Coronary artery (tissue), 2 donors: ENCODE results near the gene RNF144A.

Experiments used
- DNase-seq: peaks from one replicate; pipeline ENCODE4 v3.0.0-alpha.2; 2017; ENCODE audit warnings: low spot score
- H3K27ac ChIP-seq, 2 donors: fragments of 200-600 bp; sonication (generic); one replicate each; pipeline ENCODE4 v1.5.1; 2016 to 2019
- H3K4me3 ChIP-seq: fragments of 200-600 bp; sonication (generic); 2 replicates; pipeline ENCODE4 v1.5.1; 2016; ENCODE audit warnings: mild to moderate bottlenecking, moderate library complexity
- TF ChIP-seq, protein P1 (sequence below): fragments of 200-600 bp; sonication (generic); IDR thresholded peaks from one replicate; pipeline ENCODE4 v1.5.1; 2019; ENCODE audit warnings: antibody characterized with exemption

The RNF144A gene

DNA sequence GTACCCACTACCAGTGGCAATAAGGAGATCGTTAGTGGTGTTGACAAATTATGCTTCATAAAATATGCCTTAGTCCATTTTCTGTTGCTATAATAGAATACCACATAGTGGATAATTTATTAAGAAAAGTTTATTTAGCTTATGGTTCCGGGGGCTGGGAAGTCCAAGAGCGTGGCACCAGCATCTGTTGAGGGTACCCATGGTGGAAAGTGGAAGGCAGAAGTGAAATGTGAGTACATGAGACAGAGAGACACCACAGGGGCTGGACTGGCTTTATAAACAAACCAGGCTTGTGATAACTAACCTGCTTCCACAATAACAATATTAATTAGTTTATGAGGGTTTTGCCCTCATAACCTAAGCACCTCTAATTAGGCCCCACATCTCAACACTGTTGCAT is 146.6 kb downstream of the RNF144A start:
- Histone ChIP-seq H3K4me3 (no peak overlapping the region), H3K27ac (no peak overlapping the region)
- TF ChIP-seq, protein P1, sequence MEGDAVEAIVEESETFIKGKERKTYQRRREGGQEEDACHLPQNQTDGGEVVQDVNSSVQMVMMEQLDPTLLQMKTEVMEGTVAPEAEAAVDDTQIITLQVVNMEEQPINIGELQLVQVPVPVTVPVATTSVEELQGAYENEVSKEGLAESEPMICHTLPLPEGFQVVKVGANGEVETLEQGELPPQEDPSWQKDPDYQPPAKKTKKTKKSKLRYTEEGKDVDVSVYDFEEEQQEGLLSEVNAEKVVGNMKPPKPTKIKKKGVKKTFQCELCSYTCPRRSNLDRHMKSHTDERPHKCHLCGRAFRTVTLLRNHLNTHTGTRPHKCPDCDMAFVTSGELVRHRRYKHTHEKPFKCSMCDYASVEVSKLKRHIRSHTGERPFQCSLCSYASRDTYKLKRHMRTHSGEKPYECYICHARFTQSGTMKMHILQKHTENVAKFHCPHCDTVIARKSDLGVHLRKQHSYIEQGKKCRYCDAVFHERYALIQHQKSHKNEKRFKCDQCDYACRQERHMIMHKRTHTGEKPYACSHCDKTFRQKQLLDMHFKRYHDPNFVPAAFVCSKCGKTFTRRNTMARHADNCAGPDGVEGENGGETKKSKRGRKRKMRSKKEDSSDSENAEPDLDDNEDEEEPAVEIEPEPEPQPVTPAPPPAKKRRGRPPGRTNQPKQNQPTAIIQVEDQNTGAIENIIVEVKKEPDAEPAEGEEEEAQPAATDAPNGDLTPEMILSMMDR, result no peak
- DNase-seq, result no peak

DNA sequence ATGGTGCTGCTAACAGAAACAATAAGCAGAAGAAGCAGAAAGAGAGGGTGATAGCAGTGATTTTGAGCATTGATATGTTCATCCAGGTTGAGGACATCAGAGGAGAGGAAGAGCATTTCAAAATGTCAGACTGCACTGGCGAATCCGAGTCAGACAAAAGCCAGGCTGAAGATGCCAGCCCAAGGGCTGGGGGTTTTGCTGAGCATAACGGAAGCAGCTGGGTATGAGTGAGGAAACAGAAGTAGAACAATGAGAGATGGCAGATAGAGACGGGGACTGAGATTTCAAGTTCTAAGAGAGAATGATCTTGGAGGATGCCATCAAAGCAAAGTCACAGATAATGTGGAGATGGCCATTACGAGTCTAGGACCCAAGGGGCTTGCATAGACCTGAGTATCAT is 151.2 kb downstream of the RNF144A start:
- no peak for DNase-seq
- Histone ChIP-seq H3K4me3 (no peak overlapping the region), H3K27ac (no peak overlapping the region)
- TF ChIP-seq, protein P1, result no peak

DNA sequence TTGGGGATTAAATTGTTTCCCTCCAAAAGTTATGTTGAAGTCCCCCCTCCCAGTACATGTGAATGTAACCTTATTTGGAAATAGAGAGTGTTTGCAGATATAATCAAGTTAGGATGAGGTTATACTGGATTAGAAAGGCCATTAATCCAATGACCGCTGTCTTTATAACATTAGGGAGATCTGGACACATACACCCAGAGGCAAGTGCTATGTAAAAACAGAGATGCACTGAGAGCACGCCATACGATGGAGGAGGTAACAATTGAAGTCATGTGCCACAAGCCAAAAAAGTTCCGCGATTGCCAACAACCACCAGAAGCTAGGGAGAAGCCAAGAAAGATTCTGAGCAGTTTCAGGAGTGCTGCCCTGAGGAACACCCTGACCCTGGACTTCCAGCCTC is 153.3 kb downstream of the RNF144A start:
- no peak for DNase-seq
- H3K4me3 ChIP-seq, result no peak overlapping the region
- no peak overlapping the region for H3K27ac ChIP-seq
- TF ChIP-seq, protein P1, result no peak

DNA sequence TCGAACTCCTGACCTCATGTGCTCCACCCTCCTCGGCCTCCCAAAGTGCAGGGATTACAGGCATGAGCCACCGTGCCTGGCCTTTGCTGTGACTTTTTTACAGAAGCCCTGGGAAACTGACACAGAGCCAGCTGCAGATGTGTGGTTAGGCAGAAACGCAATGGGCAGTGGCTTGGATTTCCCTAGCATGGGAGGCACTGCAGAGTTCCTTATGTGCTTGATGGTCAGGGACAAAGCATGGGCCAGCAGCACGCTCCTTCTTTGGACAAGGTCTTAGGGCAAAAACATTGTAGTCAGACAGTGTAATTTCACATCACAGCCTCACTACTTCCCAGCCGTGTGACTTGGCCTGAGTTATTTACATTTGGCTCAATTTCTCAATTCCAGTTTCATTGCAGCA is 153.9 kb downstream of the RNF144A start:
- no peak for DNase-seq
- TF ChIP-seq, protein P1, result no peak
- H3K27ac ChIP-seq, result no peak overlapping the region
- H3K4me3 ChIP-seq, result no peak overlapping the region

DNA sequence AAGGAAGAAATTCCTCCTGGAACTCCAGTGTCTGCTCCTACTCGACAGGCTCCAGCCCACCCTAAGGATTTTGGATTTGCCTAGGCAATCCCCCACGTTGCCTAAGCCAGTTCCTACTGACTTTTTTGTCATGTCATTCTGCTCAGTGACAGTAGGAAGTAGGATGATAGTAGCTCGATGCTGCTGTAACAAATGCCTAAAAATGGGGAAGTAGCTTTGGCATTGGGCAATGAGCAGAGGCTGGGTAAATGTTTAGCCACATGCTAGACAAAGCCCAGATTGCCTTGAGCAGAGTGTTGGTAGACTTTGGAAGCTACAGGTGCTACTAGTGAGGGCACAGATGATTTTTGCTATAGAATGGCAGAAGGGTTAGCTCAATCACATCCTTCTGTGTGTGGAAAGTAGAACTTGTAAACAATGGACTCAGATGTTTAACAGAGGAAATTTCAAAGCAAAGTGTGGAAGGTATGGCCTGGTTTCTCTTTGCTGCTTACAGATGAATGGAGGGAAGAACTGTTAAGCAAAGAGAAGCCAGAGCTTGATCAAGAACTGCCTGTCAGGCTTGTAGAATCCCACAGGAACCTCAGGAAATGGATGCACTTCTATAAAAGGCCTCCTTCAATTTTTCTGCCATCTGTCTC is 154.8 kb downstream of the RNF144A start:
- H3K27ac ChIP-seq, result no peak overlapping the region
- DNase-seq, result no peak
- no peak overlapping the region for H3K4me3 ChIP-seq
- TF ChIP-seq, protein P1, result no peak

DNA sequence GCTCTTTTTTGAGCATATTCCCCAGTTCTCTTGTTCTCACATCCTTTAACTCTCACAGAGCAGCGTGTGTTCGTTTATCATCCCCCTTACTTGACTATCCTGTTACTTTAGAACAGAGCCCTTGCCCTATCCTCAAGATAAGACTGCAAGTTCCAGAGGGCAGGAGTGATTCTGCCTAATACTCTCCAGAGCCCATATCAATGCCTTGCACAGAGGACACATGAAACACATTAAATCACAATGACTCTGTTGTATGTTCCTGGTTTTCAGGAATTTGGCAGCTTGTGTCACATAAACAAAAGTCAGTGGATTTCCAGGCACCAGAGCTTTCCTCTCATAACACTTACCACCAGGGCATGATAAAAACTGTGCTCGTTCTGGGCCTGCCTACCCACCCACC is 156.7 kb downstream of the RNF144A start:
- TF ChIP-seq, protein P1, result no peak
- Histone ChIP-seq H3K27ac (no peak overlapping the region), H3K4me3 (no peak overlapping the region)
- DNase-seq, result no peak

DNA sequence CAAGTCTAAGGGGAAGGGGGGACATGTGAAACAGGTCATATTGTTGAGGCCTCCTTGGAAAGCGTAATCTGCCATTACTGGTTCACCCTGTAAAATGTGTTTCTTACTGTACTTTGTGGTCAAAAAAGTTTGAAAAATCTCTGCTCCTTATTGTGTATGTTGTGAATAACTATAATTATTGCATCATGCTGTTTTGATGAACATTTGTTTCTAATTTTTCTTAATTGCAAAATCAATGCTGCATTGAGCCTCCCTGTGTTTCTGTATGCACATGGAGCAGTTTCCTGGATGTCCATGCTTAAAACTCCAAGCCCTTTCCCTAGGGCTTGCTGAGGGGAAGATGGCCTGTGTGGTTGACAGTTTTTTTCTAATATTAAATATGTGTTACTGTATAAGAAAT is 158.6 kb downstream of the RNF144A start:
- TF ChIP-seq, protein P1, result no peak
- DNase-seq, result no peak
- Histone ChIP-seq H3K27ac (no peak overlapping the region), H3K4me3 (no peak overlapping the region)
